ENCODE measurements around the gene DPP9.

DPP9 gene

DNA sequence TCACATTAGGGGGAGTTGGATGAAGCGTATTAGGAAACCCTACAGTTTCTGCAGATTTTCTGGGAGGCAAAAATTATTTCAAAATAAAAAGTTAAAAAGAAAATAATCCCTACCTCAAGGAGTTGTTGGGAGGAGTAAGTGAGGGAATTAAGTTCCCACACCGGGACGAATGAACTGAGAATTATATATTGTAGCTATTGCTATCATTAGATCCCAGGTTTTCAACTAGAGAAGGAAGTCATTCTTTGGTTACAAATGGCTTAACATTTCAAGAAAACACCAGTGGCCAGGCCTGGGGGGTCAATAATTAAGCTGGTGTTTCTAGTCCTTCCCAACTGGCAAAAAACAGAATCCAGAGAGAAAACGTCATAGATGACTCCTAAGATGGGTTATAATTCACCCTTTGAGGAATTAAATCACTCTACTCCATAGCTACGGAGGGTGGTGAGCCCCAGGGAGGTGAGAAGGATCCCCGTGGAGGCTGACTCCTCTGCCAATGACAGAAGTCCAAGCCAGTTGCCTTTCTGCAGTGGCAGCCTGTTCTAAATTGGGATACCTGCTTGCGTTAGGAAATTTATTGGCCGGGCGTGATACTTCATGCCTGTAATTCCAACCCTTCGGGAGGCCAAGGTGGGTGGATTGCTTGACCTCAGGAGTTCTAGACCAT lies 52.3 kb downstream of the DPP9 start:
- 87 to 93% methylated on average over 4 to 5 of the region's 10 CpGs for WGBS, 2 experiments (ENCODE audit: insufficient coverage in 2 of 2)
- no peak overlapping the region for H3K27ac ChIP-seq (ENCODE audit: low read depth, low read length, severe bottlenecking)
- H3K4me1 ChIP-seq (ENCODE audit: control insufficient read depth, insufficient read depth, low read length, poor library complexity, severe bottlenecking) = no peaks in the 10 kb centered on the region
- no peak overlapping the region for H3K4me3 ChIP-seq (ENCODE audit: extremely low read depth, insufficient read depth, low read length, poor library complexity, severe bottlenecking)
- peaks cover 34% of the 10 kb centered on the region for H3K36me3 ChIP-seq (ENCODE audit: control insufficient read depth, insufficient read depth, low read length)
- H3K9me3 ChIP-seq (ENCODE audit: control insufficient read depth, low read length) = no peaks in the 10 kb centered on the region

- H3K36me3 ChIP-seq (ENCODE audit: control insufficient read depth, insufficient read depth, low read length) = peaks cover 37% of the 10 kb centered on the region
- H3K27ac ChIP-seq (ENCODE audit: low read depth, low read length, severe bottlenecking) = peak within 1 kb of the TSS; percentile 91
- WGBS, 2 experiments (ENCODE audit: insufficient coverage in 2 of 2) = 0% methylated on average over 53 to 63 of the region's 75 CpGs
- no peaks in the 10 kb centered on the region for H3K4me1 ChIP-seq (ENCODE audit: control insufficient read depth, insufficient read depth, low read length, poor library complexity, severe bottlenecking)
- peak within 1 kb of the TSS; percentile 93 for H3K4me3 ChIP-seq (ENCODE audit: extremely low read depth, insufficient read depth, low read length, poor library complexity, severe bottlenecking)
- no peaks in the 10 kb centered on the region for H3K9me3 ChIP-seq (ENCODE audit: control insufficient read depth, low read length)
Measured at GRCh38 chr19:4669723-4670480, 53.7 kb downstream of the DPP9 start, which contains the start of gene MYDGF. MYDGF (minus strand) TSS chr19:4670342; CDS start chr19:4670334, 8 bp downstream.

DNA sequence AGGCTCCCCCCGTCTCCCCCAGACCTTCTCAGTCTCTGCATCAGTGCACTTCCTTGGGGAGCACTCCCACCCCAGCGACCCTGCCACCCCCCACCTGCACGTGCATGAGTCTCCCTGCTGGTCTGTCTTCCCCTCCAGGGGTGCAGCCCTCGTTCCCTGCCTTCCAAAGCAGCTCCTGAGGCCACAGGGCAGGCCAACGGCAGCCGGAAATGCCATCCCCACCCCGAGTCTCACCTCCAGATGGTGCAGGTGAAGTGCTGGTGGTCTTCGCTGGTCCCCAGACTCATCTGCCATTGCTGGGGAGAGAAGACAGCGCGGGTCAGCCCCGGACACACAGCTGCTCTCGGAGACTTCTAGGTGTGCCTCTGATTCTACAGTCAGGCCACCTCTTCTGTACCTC lies 59.0 kb downstream of the DPP9 start:
- H3K4me1 ChIP-seq (ENCODE audit: control insufficient read depth, insufficient read depth, low read length, poor library complexity, severe bottlenecking) = no peaks in the 10 kb centered on the region
- 94 to 98% methylated on average over 7 to 12 of the region's 12 CpGs for WGBS, 2 experiments (ENCODE audit: insufficient coverage in 2 of 2)
- no peak overlapping the region for H3K4me3 ChIP-seq (ENCODE audit: extremely low read depth, insufficient read depth, low read length, poor library complexity, severe bottlenecking)
- H3K27ac ChIP-seq (ENCODE audit: low read depth, low read length, severe bottlenecking) = no peak overlapping the region
- H3K9me3 ChIP-seq (ENCODE audit: control insufficient read depth, low read length) = no peaks in the 10 kb centered on the region
- peaks cover 73% of the 10 kb centered on the region for H3K36me3 ChIP-seq (ENCODE audit: control insufficient read depth, insufficient read depth, low read length)

DNA sequence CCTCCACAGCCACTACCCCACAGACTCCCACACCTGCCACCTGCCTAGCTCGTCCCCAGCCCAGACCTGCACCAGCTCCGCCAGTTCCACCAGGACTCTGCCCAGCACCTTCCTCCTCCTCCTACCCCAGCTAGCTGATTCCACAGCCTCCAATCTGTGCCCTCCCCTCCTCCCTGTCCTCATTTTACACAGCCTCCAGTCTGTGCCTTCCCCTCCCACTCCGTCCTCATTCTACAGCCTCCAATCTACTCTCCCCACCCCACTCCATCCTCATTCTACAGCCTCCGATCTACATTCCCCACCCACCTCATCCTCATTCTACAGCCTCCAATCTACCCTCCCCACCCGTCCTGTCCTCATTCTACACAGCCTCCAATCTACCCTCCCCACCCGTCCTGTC lies 60.8 kb downstream of the DPP9 start:
- H3K27ac ChIP-seq (ENCODE audit: low read depth, low read length, severe bottlenecking) = no peak overlapping the region
- peaks cover 79% of the 10 kb centered on the region for H3K36me3 ChIP-seq (ENCODE audit: control insufficient read depth, insufficient read depth, low read length)
- H3K4me3 ChIP-seq (ENCODE audit: extremely low read depth, insufficient read depth, low read length, poor library complexity, severe bottlenecking) = no peak overlapping the region
- H3K4me1 ChIP-seq (ENCODE audit: control insufficient read depth, insufficient read depth, low read length, poor library complexity, severe bottlenecking) = no peaks in the 10 kb centered on the region
- H3K9me3 ChIP-seq (ENCODE audit: control insufficient read depth, low read length) = no peaks in the 10 kb centered on the region
- WGBS, 2 experiments (ENCODE audit: insufficient coverage in 2 of 2) = 92 to 94% methylated on average over 3 to 6 of the region's 6 CpGs

DNA sequence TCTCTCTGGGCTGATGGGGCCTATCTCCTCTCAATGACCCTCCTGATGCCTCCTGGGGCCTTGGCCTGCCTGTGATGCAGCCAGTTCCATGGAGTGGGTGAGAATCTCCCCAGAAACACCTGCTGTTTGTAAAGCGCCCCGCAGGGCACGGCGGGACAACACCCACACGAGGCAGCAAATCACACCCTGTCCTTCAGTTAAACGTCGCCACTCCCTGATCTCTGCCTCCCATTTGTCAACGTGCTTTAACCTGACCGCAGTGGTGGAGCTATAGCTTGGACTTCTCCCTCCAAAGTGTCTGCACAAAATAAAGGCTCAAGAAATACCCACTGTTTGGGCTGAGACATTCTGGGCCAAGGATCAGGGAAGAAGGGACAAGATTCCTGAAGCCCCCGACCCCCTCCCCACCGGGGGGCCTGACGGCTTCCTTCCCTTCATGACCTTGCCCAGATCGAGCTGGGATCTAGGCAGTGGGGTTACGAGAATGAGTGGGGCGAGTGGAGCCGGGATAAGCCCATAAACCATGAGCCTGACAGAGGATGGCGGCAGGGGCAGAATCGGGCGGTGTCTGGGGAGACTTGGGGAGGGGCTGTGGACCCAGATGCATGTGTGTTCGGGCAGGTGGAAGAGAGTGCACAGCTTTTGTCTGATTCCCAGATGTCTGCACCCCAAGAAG lies 61.5 kb downstream of the DPP9 start:
- WGBS, 2 experiments (ENCODE audit: insufficient coverage in 2 of 2) = 94 to 97% methylated on average over 15 to 17 of the region's 20 CpGs
- H3K36me3 ChIP-seq (ENCODE audit: control insufficient read depth, insufficient read depth, low read length) = peaks cover 77% of the 10 kb centered on the region
- no peak overlapping the region for H3K4me3 ChIP-seq (ENCODE audit: extremely low read depth, insufficient read depth, low read length, poor library complexity, severe bottlenecking)
- H3K27ac ChIP-seq (ENCODE audit: low read depth, low read length, severe bottlenecking) = no peak overlapping the region
- H3K4me1 ChIP-seq (ENCODE audit: control insufficient read depth, insufficient read depth, low read length, poor library complexity, severe bottlenecking) = no peaks in the 10 kb centered on the region
- H3K9me3 ChIP-seq (ENCODE audit: control insufficient read depth, low read length) = no peaks in the 10 kb centered on the region

DNA sequence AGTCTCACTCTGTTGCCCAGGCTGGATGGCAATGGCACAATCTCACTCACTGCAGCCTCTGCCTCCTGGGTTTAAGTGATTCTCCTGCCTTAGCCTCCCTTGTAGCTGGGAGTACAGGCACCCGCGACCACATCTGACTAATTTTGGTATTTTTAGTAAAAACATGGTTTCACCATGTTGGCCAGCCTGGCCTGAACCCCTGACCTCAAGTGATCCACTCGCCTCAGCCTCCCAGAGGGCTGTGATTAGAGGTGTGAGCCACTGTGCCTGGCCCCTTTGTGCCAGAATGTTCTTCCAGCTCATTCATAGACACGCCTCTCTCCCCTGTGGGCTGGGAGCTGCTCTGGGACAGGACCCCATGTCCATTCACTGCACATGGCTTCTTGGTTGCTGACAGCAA lies 62.6 kb downstream of the DPP9 start:
- Histone ChIP-seq H3K4me3 (ENCODE audit: extremely low read depth, insufficient read depth, low read length, poor library complexity, severe bottlenecking) (no peak overlapping the region), H3K27ac (ENCODE audit: low read depth, low read length, severe bottlenecking) (no peak overlapping the region), H3K4me1 (ENCODE audit: control insufficient read depth, insufficient read depth, low read length, poor library complexity, severe bottlenecking) (no peaks in the 10 kb centered on the region), H3K36me3 (ENCODE audit: control insufficient read depth, insufficient read depth, low read length) (peaks cover 80% of the 10 kb centered on the region), H3K9me3 (ENCODE audit: control insufficient read depth, low read length) (no peaks in the 10 kb centered on the region)
- WGBS, 2 experiments (ENCODE audit: insufficient coverage in 2 of 2) = 93 to 100% methylated on average over 2 to 4 of the region's 4 CpGs

- Histone ChIP-seq H3K27ac (ENCODE audit: low read depth, low read length, severe bottlenecking) (no peak overlapping the region), H3K36me3 (ENCODE audit: control insufficient read depth, insufficient read depth, low read length) (peaks cover 79% of the 10 kb centered on the region), H3K4me3 (ENCODE audit: extremely low read depth, insufficient read depth, low read length, poor library complexity, severe bottlenecking) (no peak overlapping the region), H3K4me1 (ENCODE audit: control insufficient read depth, insufficient read depth, low read length, poor library complexity, severe bottlenecking) (no peaks in the 10 kb centered on the region), H3K9me3 (ENCODE audit: control insufficient read depth, low read length) (no peaks in the 10 kb centered on the region)
- WGBS, 2 experiments (ENCODE audit: insufficient coverage in 2 of 2) = 90 to 95% methylated on average over 8 to 15 of the region's 15 CpGs
Measured at GRCh38 chr19:4660181-4660791, 63.4 kb downstream of the DPP9 start.

DNA sequence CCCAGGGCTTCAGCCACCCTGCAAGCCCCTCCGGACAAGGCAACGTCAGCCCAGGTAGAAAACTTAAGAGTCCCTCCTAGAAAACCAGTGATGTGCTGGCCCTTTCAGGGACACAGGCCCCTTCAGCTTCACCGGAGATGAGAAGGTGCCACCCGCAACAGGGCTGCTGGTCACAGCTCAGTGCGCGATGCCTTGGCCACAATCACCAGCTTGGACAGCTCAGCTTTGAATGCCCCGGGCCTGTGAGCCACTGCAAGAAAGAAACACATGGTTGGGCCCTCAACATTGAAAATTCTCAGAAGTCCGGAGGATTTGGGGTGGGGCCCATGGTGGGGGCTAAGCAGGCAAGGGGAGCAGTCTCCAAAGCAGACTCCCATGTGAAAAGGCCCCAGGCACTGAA lies 65.8 kb downstream of the DPP9 start:
- H3K36me3 ChIP-seq (ENCODE audit: control insufficient read depth, insufficient read depth, low read length) = peaks cover 71% of the 10 kb centered on the region
- H3K27ac ChIP-seq (ENCODE audit: low read depth, low read length, severe bottlenecking) = no peak overlapping the region
- no peak overlapping the region for H3K4me3 ChIP-seq (ENCODE audit: extremely low read depth, insufficient read depth, low read length, poor library complexity, severe bottlenecking)
- no peaks in the 10 kb centered on the region for H3K4me1 ChIP-seq (ENCODE audit: control insufficient read depth, insufficient read depth, low read length, poor library complexity, severe bottlenecking)
- H3K9me3 ChIP-seq (ENCODE audit: control insufficient read depth, low read length) = no peaks in the 10 kb centered on the region
- WGBS, 2 experiments (ENCODE audit: insufficient coverage in 2 of 2) = 95 to 98% methylated on average over 6 to 8 of the region's 8 CpGs

DNA sequence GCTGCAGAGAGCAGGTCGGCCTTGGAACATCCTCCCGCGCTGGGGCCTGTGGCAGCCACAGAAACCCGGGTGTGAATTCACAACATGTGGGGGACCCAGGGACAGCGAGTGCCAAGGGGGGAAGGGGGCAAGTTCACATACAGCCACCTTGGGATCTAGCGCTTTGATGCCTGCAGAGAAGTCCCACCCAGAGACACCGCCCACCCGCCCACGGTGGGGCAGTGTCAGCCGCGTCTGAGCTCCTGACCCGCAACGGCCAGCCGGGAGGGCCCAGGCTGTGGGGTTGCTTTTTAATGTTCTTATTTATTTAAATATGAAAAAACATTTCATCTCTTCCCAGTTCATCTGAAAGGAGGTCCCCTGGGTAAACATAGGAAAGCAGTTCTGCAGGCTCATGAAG lies 66.4 kb downstream of the DPP9 start:
- Histone ChIP-seq H3K27ac (ENCODE audit: low read depth, low read length, severe bottlenecking) (no peak overlapping the region), H3K4me3 (ENCODE audit: extremely low read depth, insufficient read depth, low read length, poor library complexity, severe bottlenecking) (no peak overlapping the region), H3K4me1 (ENCODE audit: control insufficient read depth, insufficient read depth, low read length, poor library complexity, severe bottlenecking) (no peaks in the 10 kb centered on the region), H3K9me3 (ENCODE audit: control insufficient read depth, low read length) (no peaks in the 10 kb centered on the region), H3K36me3 (ENCODE audit: control insufficient read depth, insufficient read depth, low read length) (peaks cover 71% of the 10 kb centered on the region)
- 88 to 90% methylated on average over 8 to 9 of the region's 14 CpGs for whole genome bisulfite sequencing, 2 experiments (ENCODE audit: insufficient coverage in 2 of 2)

DNA sequence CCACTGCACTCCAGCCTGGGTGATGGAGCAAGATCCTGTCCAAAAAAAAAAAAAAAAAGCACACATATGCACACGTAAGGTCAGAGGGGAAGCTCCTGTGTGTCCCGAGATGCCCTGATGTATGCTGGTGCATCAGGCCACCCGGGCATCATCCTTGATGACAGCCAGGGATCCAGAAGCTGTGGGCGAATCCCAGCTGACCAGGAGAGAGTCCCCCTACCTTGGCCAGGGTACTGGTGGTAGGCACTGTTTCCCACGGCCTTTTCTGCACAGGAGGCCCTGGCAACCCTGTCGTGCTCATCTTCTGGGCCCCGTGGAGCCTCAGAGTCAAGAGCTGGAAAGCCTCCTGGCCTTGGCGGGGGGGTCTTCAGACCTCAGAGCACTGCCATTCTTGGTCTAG lies 67.5 kb downstream of the DPP9 start:
- no peak overlapping the region for H3K4me3 ChIP-seq (ENCODE audit: extremely low read depth, insufficient read depth, low read length, poor library complexity, severe bottlenecking)
- no peaks in the 10 kb centered on the region for H3K4me1 ChIP-seq (ENCODE audit: control insufficient read depth, insufficient read depth, low read length, poor library complexity, severe bottlenecking)
- H3K36me3 ChIP-seq (ENCODE audit: control insufficient read depth, insufficient read depth, low read length) = peaks cover 72% of the 10 kb centered on the region
- 96 to 100% methylated on average over 8 of the region's 8 CpGs for WGBS, 2 experiments (ENCODE audit: insufficient coverage in 2 of 2)
- no peak overlapping the region for H3K27ac ChIP-seq (ENCODE audit: low read depth, low read length, severe bottlenecking)
- H3K9me3 ChIP-seq (ENCODE audit: control insufficient read depth, low read length) = no peaks in the 10 kb centered on the region

Data from mesodermal cell (in vitro differentiated cells).